ENCODE data around the gene NRG2.

The NRG2 gene

GRCh38 chr5:139942243-139942642 is 100.9 kb downstream of the NRG2 start:
- DNase-seq (ENCODE audit: low read depth): no peak

GRCh38 chr5:139930406-139930805 is 112.7 kb downstream of the NRG2 start:
- DNase-seq (ENCODE audit: low read depth): no peak

- no peak for DNase-seq (ENCODE audit: low read depth)
Measured at GRCh38 chr5:139926797-139927503, 116.1 kb downstream of the NRG2 start.

- DNase-seq (ENCODE audit: low read depth): no peak
Measured at GRCh38 chr5:139925650-139926640, 117.2 kb downstream of the NRG2 start.

GRCh38 chr5:139925216-139925562 is 117.9 kb downstream of the NRG2 start:
- DNase-seq (ENCODE audit: low read depth): no peak

GRCh38 chr5:139924294-139925215 is 118.5 kb downstream of the NRG2 start:
- DNase-seq (ENCODE audit: low read depth): no peak

- no peak for DNase-seq (ENCODE audit: low read depth)
Measured at GRCh38 chr5:139919308-139919707, 123.8 kb downstream of the NRG2 start.

- DNase-seq (ENCODE audit: low read depth): no peak
Measured at GRCh38 chr5:139915834-139916233, 127.3 kb downstream of the NRG2 start.

- no peak for DNase-seq (ENCODE audit: low read depth)
Measured at GRCh38 chr5:139915266-139915665, 127.8 kb downstream of the NRG2 start.

- no peak for DNase-seq (ENCODE audit: low read depth)
Measured at GRCh38 chr5:139914218-139914807, 128.8 kb downstream of the NRG2 start.

- no peak for DNase-seq (ENCODE audit: low read depth)
Measured at GRCh38 chr5:139912804-139913203, 130.3 kb downstream of the NRG2 start.

GRCh38 chr5:139912158-139912557 is 130.9 kb downstream of the NRG2 start:
- DNase-seq (ENCODE audit: low read depth): no peak

- DNase-seq (ENCODE audit: low read depth): no peak
Measured at GRCh38 chr5:139911425-139912120, 131.5 kb downstream of the NRG2 start.

- DNase-seq (ENCODE audit: low read depth): no peak
Measured at GRCh38 chr5:139910901-139911300, 132.2 kb downstream of the NRG2 start.

- DNase-seq (ENCODE audit: low read depth): no peak
Measured at GRCh38 chr5:139910036-139910435, 133.1 kb downstream of the NRG2 start.

- DNase-seq (ENCODE audit: low read depth): no peak
Measured at GRCh38 chr5:139908749-139909148, 134.3 kb downstream of the NRG2 start.

GRCh38 chr5:139906661-139907060 is 136.4 kb downstream of the NRG2 start:
- no peak for DNase-seq (ENCODE audit: low read depth)

- DNase-seq (ENCODE audit: low read depth): no peak
Measured at GRCh38 chr5:139904816-139905661, 138.1 kb downstream of the NRG2 start.

- no peak for DNase-seq (ENCODE audit: low read depth)
Measured at GRCh38 chr5:139904566-139904815, 138.6 kb downstream of the NRG2 start.

GRCh38 chr5:139903795-139904565 is 139.1 kb downstream of the NRG2 start:
- no peak for DNase-seq (ENCODE audit: low read depth)

Measured in stimulated activated CD8-positive, alpha-beta memory T cell treated with anti-CD3 and anti-CD28 coated beads, Interleukin-7, amount 100 ng/mL, for 24 hours (primary cell).